HG03460 (cell line): ENCODE data around the gene MCM8.
A peak's percentile ranks its signal among the peaks of the same experiment; 100 is the strongest.

Experiments
- ATAC-seq: cut with Tn5 transposase; IDR thresholded peaks from one replicate; pipeline ENCODE4 v1.9.1; 2021; ENCODE audit not compliant: unreplicated experiment

Gene MCM8

GRCh38 chr20:5950271-5951031 is at the start of gene MCM8, which contains the start of gene TRMT6:
TSS of gene MCM8 (plus strand) at chr20:5950652. CDS start at chr20:5952016, 1,364 bp downstream.
TSS of gene TRMT6 (minus strand) at chr20:5950533. CDS start at chr20:5950405, 128 bp downstream.
- peak; percentile 98 for ATAC-seq

- no peak for ATAC-seq
These were observed 49.5 kb upstream of the MCM8 start for GRCh38 chr20:5900908-5901307.

GRCh38 chr20:5908981-5909380 is 41.5 kb upstream of the MCM8 start:
- no peak for ATAC-seq

DNA sequence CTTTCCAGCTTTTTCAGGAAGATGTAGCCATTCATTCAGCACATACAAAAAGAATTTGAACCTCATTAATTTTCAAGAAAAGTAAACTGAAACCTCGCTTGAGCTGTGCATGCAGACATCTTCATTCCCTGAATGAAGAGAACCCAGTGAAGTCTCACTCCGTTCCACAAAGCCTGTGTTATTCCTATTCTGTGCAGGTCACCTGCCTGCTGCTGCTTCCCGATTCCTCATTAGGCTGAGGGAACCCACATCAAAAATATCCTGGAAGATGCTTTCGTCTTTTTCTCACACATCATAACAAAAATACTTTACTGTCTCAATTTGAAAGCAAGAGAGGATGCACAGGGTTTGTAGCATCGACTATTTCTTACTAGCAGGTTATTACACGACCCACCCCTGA is 40.3 kb upstream of the MCM8 start:
- ATAC-seq, result no peak

DNA sequence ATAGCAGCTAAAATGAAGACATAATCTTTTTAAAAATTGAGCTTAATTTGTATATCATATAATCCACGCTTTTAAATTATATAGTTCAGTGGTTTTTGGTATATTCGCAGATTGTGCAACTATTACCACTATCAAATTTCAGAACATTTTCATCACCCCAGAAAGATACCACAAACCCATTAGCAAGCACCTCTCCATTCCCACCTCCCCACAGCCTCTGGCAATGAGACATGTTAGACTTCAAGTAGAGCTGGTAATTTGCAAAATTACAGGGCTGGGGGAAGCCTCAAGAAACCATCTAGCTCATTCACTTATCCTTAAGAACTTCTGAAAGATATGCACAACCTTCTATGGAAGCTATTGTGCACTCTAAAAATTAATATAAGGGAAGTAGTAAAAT is 37.3 kb upstream of the MCM8 start:
- no peak for ATAC-seq

DNA sequence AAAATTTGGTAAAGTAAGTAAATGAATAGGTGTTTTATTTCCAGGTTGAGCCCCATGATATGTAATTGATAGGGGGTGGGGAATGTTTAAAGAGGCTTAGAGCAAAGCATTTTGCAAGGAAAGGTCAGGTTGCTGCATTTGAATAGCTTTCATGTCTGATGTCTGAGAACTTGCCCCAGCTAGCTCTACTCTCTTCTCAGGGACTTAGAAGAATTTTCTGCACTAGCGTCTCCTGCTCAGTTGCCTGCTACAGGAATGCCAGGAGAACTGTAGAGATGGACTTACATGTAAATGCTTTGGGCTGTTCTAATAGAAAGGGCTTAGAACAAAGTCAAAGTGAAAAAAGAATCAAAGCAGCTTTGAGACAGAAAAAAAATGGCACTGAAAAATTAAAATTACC is 35.6 kb upstream of the MCM8 start:
- no peak for ATAC-seq

- ATAC-seq, result no peak
These were observed 31.4 kb upstream of the MCM8 start for GRCh38 chr20:5918856-5919625.

DNA sequence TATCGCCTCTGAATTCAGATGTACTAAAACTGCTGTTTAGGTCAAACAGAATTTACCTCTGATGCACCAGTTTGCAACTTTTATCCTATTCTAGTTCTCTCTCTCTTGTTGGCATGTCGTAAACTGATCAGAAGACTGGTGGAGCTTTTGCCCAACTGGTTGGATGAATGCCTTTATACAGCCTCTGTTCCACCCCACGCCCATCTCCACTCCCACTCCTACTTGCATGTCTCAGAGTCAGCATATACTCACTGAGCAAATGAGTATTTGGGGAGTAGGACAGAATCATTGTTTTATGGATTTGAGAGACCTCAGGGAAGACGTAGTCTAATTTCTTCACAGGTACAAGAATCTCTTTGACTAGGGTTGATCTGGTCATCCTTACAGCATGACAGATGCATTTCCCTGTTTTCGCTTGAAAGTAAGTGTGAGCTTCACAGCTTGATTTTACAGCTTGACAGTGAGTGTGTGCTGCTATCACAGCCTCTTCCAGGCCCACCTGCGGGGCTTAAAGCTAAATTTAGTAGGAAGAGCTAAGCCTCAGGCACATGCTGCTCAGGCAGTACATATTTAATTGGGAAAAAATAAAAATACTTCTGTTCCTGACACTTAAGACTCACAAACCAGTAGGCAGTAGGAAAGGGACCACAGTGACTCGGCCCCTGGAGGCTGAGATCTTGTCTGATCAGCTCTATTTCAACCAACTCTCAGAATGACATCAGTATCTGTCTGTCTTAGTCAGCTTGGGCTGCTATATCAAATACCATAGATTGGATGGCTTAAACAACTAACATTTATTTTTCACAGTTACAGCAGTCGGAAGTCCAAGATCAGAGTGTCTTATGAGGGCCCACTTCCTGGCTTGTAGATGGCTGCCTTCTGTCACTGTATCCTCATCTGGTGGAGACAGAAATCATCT is 30.6 kb upstream of the MCM8 start:
- ATAC-seq, result no peak

DNA sequence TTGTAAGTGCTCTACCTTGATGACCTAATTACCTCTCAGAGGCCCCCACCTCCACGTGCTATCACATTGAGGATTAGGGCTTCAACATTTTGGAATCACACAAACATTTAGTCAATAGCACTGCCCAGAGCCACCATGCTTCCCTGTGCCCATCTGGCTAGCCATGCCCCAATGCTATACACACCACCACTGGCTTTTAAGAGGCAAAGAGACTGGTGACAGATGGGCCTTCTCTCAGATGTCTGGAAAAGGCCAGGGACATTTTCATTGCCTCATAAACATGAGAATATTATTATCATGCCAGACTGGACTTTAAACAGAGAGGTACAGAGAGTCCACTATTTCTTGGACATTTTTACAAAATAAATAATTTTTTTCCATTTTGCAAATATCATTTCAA is 29.9 kb upstream of the MCM8 start:
- no peak for ATAC-seq

DNA sequence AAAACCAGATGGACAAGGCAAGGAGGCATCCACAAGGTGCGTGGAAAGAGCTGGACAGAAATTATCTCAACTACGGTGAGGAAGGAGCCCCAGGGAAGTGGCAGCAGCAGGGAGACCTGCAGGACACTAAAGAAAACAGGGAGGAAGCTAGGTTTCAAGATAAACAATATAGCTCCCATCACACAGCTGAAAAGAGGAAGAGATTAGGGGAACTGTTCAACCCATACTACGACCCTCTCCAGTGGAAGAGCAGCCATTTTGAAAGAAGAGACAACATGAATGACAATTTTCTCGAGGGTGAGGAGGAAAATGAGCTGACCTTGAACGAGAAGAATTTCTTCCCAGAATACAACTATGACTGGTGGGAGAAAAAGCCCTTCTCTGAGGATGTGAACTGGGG is 27.0 kb upstream of the MCM8 start:
- ATAC-seq, result no peak

DNA sequence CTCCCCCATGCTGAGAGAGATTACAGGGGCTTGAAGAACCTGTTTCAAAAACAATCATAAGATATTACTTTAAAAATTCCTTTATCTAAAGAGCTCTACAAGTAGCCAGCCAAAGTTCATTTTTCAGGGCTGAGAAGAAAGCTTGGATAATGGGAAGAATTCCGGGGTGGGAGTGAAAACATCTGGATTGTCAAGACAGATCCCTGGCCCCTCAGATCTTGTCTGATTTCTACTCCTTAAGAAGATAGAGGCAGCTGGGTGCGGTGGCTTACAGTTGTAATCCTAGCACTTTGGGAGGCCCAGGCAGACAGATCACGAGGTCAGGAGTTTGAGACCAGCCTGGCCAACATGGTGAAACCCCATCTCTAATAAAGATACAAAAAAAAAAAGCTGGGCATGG is 24.9 kb upstream of the MCM8 start:
- no peak for ATAC-seq

DNA sequence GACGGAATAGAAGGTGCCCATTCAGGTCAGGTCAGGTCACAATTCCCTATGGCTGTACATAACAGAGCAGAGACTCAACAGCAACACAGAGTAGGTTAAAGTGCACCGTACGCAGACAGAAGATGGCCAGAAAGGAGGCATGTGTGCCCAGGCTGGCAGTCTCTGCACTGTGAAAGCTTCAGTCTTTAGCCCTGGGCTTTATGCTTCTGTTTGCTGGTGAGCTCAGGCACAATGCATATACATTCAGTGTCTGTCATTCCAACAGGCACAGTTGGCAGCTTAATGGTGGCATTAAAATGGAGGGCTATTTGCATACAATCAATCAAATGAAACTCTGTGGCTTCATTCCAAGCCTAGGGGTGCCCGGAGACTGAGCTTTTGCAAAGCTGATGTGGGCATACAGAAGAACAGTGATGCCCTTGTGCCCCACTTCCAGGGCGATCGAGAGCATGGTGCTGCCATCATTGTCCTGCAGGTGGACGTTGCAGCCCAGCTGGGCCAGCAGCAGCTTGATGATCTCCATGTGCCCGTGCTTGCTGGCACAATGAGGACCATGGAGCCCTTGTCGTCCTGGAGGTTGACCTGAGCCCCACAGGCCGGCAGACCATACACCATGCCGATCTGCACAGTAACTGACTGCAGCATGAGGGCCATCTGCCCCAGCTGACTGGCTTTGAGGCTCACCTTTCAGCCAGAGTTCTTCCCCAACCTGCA is 22.5 kb upstream of the MCM8 start:
- ATAC-seq, result no peak

DNA sequence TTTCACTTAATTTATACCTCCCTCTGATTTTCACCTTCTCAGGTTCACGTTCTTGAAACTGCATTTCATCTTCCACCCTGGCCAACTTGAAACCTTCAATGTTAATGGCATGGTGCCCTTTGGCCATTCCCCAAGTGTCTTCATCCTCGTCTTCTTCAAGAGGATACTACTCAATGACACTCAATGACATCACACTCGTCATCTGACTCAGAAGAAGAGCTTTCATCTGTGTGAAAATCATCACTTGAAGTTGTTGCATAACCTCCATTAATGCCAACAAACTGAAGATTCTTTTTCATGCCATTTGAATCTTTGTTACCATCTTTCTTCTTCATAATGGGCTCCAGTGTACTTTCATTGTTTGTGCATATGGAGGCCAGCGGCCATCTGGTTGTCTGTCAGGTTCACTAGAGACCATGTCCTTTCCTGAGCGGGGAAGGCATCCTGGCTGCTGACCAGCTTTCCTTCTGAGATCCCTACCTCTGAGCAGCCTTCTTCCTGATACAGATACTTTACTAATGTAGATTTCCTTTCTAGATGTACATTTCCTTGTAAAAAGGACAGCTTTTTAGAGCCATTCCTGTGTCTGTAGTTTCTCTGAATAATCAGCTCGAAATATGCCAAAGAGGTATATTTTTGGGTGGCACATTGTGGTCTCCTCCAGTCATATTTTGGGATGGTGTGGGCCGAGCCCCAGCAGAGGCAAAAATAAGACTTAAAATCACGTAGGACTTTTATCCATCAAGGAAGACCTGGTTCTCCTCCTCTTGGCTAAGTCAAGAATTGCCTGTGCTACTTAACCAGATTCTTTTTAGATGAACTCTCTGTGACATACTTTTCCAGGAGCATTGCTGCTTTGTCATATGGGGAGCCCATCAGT is 21.4 kb upstream of the MCM8 start:
- no peak for ATAC-seq

DNA sequence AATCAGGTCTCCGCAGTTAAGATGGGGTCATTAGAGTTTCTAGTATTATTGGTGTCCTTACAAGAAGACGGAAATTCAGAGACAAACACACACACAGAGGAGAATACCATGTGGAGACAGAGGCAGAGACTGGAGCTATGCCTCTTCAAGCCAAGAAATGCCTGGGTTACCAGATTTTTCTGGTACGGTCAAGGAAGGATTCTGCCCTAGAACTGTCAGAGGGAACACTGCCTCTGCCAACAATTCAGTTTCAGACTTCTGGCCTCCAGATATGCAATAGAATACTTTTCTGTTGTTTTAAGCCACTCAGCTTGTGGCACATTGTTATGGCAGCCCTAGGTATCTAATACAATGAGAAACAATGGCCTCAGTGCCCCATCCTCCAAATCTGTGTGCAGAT is 19.0 kb upstream of the MCM8 start:
- no peak for ATAC-seq

- ATAC-seq, result no peak
These were observed 17.7 kb upstream of the MCM8 start for GRCh38 chr20:5932796-5933195.

- ATAC-seq, result no peak
These were observed 16.5 kb upstream of the MCM8 start for GRCh38 chr20:5933802-5934436.

DNA sequence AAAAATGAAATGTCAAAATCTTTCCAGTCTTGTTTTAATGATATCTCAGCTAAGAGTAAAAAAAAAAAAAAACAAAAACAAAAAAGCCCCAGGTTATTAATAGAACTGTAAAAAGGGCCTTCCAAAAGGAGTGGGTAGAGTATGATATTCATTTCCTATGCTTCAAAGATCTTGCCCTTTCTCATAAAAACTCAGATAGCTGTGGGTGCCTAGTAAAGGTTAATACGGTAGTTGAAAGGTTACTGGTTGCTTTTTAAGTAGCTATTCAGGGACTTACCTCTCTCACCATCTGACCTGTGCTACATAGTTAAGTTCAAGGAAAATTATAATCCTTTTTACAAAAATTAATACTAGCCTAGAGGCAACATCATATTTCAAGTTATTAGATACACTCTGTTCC is 15.1 kb upstream of the MCM8 start:
- no peak for ATAC-seq

- no peak for ATAC-seq
These were observed 14.2 kb upstream of the MCM8 start for GRCh38 chr20:5936238-5936637.

DNA sequence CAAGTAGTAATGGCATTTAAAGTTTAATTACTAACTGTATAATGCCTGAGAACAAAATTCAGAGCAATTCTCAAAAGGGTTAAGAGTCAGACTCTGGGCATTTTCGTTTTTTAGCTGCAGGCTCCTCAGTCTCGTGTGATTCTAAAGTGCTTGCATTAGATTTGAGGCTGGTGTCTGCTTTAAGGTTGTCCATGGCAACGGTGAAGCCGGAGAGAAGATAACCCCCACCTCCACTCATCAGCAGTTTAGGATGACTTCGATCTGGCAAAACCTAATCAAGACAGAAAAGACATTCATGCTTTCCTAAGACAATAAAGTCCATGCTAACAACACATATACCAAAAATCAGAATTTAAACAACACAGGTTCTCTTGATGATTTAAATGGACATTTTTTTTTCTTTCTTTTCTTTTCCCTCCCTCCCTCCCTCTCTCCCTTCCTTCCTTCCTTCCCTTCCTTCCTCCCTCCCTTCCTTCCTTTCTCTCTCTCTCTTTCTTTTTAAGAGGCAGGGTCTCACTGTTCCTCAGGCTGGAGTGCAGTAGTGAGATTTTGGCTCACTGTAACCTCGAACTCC is 11.9 kb upstream of the MCM8 start:
- ATAC-seq, result no peak
